VCaP (cell line): ENCODE measurements around the gene CIRBP.

Experiments used
- H3K27ac ChIP-seq: fragments of 450-650 bp; 2 replicates; pipeline ENCODE4 v1.5.1; 2017
- CTCF ChIP-seq: fragments of 450-650 bp; conservative IDR thresholded peaks from 2 replicates; pipeline ENCODE4 v1.5.1; 2017; ENCODE audit warnings: mild to moderate bottlenecking, moderate library complexity

Gene CIRBP

DNA sequence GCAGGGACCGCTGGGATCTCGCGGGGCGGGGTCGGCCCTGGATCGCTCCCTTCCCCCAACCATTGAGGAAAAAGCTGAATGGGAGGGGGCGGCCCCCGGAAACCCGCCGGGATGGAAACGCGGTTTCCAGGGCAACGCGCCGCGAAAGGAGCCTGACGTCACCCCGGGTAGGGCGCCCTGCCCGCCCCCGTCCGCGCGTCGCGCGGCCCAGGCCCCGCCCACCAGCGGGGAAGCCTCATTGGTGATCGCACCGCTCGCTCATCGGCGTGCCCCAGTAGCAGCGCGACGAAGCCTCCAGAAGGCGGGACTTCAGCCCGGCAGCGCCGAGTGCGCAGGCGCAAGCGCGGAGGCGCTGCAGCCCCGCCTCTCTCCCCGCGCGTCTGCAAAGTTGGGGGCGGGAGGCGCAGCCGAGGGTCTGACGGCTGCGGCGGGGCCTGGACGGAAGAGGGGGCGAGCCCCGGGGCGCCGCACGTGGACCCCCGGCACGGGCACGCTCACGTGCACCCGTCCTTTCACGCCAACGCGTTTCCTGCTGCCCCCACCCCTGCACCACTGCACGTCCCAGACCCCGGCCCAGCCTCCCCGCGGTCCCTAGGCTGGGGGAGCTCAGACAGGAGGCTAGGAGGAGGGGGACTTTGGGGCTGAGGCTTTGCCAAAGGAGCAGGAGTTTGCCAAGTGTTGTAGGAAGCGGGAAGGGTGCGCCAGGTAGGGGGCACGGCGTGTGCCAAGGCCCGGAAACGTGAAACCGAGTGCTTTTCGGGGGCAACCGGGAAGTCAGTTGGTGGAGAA lies 8.2 kb upstream of the CIRBP start:
- H3K27ac ChIP-seq: peak overlapping the region; percentile 84

DNA sequence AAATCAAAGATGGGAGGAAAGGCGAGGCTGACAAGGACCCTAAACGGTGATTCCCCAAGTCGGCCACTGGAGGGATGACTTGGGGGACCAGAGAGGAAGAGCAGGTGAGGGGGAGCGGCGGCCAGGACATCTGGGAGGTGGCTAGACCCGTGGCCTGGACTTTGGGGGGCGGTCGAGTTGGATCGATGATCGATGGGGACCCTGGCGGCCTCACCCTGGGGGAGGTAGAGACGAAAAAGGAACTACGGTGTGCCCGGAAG lies 7.7 kb upstream of the CIRBP start:
- H3K27ac ChIP-seq: peak overlapping the region; percentile 84
- TF ChIP-seq CTCF: no peak

More for the DNA sequence above, 8.2 kb upstream of the CIRBP start:
- TF ChIP-seq CTCF: no peak

DNA sequence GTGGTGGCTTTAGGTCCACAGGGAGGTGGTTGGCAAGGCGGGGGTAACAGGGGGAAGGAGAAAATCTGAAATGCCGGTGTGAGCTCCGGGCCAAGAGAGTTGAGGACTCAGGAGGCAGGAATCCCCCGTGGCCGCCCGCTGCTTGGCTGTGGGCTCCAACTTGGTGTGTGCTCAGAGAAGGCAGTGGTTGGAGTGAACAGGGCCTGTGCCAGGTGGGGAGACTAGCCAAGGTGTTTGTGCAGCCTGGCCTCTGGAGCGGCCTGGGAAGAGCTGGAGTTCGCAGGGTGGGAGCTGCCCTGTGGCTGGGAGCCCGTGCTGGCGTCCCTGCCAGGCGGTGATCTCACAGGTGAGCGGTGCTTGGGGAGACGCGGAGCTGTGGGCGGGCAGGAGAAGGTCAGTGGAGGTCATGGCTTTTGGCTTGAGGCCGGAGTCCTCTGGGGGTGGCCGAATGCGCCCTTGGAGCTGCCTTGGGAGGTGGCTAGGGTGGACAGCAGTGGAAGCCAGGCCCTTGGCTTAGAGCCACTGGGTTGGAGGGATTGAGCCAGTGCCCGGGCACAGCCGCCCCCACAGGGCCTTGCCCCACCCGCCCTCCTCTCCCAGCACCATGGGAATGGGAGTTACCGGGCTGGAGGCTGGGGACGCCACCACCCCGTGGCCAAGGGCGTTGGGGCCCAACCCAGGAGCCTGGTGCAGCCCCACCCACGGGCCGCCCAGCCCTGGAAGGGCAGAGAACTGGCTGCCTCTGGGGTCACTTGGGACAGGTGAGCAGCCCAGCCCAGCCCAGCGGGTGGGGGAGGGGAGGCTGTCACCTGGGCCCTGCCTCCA lies 7.1 kb upstream of the CIRBP start:
- no peak for TF ChIP-seq CTCF
- peak overlapping the region; percentile 84 for H3K27ac ChIP-seq

DNA sequence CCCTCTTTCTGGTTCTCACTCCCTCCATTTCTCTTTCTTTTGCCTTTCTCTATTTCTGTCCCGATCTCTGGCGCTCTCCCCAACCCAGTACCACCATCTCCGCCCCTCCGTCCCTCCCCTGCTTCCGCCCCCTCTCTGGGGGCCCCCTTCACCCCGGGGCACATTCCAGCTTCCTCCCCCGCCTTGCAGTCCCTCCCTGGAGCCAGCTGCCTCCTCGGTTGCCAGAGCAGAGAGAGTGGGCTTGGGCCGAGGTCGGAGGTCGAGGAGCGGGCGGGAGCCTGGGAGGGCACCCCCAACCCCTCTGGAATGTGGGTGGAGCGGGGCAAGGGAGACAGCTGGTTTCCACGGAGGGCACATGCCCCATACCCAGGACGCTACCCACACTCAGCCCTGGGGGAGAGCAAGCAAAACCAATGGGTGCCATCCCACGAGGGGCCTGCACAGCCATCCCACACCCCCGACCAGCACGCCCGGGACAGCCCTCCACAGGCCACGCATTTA lies 6.5 kb upstream of the CIRBP start:
- peak overlapping the region; percentile 84; the same call in 1 of the 2 replicates for H3K27ac ChIP-seq
- TF ChIP-seq CTCF: no peak

DNA sequence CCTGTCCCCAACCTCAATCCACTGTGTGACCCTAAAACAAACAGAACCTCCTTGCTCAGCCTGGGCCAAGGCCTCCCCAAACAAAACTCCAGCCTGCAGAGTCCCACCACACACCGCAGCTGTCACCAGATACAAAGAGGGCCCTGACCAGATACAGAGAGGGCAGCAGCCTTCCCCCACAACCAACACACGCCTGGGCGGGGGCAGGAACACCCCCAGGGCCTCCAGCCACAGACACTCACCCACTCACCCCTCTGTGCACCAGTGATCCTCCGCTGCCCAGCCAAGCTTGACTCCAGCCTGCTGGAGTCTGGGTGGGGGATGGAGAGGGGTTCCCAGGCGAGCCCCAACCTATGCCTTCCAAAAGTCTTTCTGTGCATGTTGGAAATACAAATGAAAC lies 5.9 kb upstream of the CIRBP start:
- H3K27ac ChIP-seq: no peak overlapping the region
- TF ChIP-seq CTCF: no peak

GRCh38 chr19:1264801-1265614 lies 4.1 kb upstream of the CIRBP start:
- peak overlapping the region; percentile 66; the same call in 1 of the 2 replicates for H3K27ac ChIP-seq
- TF ChIP-seq CTCF: no peak

DNA sequence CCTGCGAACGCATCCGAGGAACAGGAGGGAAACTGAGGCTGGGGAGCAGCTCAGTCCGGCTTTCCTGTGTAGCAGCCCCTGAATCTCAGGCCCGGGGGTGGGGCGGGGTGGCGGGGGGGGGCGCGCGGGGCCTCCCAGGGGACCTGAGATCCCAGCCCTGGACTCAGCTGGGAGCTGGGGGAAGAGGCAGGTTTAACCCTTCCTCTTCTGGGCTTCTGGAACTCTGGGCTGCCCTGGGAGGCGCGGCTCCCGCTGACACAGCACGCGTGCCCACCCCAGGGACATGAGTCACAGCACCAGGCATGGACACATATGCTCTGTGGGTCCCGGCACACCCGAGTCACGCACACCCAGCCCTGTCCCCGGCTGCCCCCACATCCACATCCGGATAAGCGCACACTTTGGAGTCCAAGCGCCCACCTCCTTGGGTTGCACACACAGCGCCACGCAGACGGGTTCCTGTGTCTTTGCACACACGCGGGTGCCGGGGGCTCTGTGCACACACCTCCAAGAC lies 3.5 kb upstream of the CIRBP start:
- H3K27ac ChIP-seq: peak overlapping the region; percentile 66
- TF ChIP-seq CTCF: no peak
